Peyer's patch (tissue), 4 donors: Measurements from ENCODE around the gene CERS6.

Experiments used
- POLR2A ChIP-seq, 2 donors: fragments of 450-650 bp; IDR thresholded peaks; one replicate each; pipeline ENCODE4 v1.5.1; 2017; ENCODE audit warnings: antibody characterized with exemption in 2 of 2, mild to moderate bottlenecking in 2 of 2, moderate library complexity in 2 of 2
- TF ChIP-seq, protein P1 (sequence below), 6 experiments: fragments of 450-650 bp in 4 of 6; fragments of 200-600 bp in 2 of 6; sonication (generic) in 1 of 6; IDR thresholded peaks; one replicate each; pipeline ENCODE4 v1.5.1; 2017 to 2019; ENCODE audit warnings: antibody characterized with exemption in 6 of 6, mild to moderate bottlenecking in 3 of 6, moderate library complexity in 1 of 6

- TF ChIP-seq POLR2A (IDR thresholded peaks at IDR 0.05), result no peak
- TF ChIP-seq, protein P1, sequence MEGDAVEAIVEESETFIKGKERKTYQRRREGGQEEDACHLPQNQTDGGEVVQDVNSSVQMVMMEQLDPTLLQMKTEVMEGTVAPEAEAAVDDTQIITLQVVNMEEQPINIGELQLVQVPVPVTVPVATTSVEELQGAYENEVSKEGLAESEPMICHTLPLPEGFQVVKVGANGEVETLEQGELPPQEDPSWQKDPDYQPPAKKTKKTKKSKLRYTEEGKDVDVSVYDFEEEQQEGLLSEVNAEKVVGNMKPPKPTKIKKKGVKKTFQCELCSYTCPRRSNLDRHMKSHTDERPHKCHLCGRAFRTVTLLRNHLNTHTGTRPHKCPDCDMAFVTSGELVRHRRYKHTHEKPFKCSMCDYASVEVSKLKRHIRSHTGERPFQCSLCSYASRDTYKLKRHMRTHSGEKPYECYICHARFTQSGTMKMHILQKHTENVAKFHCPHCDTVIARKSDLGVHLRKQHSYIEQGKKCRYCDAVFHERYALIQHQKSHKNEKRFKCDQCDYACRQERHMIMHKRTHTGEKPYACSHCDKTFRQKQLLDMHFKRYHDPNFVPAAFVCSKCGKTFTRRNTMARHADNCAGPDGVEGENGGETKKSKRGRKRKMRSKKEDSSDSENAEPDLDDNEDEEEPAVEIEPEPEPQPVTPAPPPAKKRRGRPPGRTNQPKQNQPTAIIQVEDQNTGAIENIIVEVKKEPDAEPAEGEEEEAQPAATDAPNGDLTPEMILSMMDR (IDR thresholded peaks at IDR 0.05), result peak in 1 of 6 experiments; percentile 5
Observed at GRCh38 chr2:168490015-168490874, 34.2 kb downstream of the CERS6 start.
